Measurements from ENCODE around the gene CACNB4.

DNA sequence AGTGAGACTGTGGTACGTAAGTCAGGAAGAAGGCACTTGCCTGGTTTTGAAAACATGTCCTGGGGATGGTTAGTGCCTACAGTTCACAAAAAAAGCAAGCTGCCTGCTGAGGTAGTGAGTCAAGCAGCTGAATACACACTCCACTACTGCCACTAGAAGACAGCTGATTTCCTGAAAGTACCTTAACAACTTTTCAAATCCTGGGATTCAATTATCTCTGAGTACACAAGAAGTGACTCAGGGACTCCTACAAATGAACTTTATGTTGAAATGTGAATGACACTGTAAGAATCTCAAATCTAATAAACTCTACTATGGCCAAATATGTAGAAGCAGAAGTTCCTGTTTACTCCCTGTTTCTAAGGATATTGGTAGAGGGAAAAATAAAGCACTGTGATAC, 212.6 kb downstream of the CACNB4 start:
- TF ChIP-seq CTCF (IDR thresholded peaks at IDR 0.05), result no peak
- TF ChIP-seq POLR2A (IDR thresholded peaks at IDR 0.05), result no peak

Data from prostate gland (tissue), 2 donors.